Upper lobe of left lung (tissue), 4 donors: Measurements from ENCODE around the gene RIOK3.

Experiments used
- POLR2A ChIP-seq, 4 donors: fragments of 450-650 bp; IDR thresholded peaks; one replicate each; pipeline ENCODE4 v1.5.1; 2016 to 2017; ENCODE audit warnings: antibody characterized with exemption in 4 of 4, mild to moderate bottlenecking in 2 of 4
- TF ChIP-seq, protein P1 (sequence below), 6 experiments: fragments of 450-650 bp in 4 of 6; fragments of 200-600 bp in 2 of 6; sonication (generic) in 2 of 6; IDR thresholded peaks; one replicate each; pipeline ENCODE4 v1.5.1; 2016 to 2019; ENCODE audit warnings: antibody characterized with exemption in 6 of 6

DNA sequence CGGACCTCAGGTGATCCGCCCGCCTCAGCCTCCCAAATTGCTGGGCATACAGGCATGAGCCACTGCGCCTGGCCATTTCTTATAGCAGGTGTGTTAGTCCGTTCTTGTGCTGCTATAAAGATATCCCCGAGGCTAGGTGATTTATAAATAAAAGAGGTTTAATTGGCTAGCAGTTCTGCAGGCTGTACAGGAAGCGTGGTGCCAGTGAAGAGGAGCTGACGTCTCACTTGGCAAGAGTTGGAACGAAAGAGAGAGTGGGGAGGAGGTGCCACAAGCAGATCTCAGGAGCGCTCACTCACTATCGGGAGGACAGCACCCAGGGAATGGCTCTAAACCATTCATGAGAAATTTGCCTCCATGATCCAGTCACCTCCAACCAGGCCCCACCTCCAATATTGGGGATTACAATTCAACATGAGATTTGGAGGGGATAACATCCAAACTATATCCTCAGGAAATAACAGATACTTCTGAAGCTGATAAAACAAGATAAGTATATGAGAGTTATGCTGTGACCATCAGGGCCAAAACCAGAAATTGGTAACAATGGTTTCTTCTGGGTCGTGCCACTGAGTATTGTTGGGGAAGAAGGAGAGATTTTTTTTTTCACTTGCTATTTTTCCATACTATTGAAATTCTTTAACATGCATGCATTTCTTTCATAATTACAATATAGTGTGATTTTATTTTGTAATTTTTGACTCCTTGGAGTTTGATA, 42.8 kb downstream of the RIOK3 start:
- TF ChIP-seq, protein P1, sequence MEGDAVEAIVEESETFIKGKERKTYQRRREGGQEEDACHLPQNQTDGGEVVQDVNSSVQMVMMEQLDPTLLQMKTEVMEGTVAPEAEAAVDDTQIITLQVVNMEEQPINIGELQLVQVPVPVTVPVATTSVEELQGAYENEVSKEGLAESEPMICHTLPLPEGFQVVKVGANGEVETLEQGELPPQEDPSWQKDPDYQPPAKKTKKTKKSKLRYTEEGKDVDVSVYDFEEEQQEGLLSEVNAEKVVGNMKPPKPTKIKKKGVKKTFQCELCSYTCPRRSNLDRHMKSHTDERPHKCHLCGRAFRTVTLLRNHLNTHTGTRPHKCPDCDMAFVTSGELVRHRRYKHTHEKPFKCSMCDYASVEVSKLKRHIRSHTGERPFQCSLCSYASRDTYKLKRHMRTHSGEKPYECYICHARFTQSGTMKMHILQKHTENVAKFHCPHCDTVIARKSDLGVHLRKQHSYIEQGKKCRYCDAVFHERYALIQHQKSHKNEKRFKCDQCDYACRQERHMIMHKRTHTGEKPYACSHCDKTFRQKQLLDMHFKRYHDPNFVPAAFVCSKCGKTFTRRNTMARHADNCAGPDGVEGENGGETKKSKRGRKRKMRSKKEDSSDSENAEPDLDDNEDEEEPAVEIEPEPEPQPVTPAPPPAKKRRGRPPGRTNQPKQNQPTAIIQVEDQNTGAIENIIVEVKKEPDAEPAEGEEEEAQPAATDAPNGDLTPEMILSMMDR (IDR thresholded peaks at IDR 0.05) = no peak
- TF ChIP-seq POLR2A (IDR thresholded peaks at IDR 0.05) = no peak
